ENCODE results near the gene SLC22A23.

The SLC22A23 gene

DNA sequence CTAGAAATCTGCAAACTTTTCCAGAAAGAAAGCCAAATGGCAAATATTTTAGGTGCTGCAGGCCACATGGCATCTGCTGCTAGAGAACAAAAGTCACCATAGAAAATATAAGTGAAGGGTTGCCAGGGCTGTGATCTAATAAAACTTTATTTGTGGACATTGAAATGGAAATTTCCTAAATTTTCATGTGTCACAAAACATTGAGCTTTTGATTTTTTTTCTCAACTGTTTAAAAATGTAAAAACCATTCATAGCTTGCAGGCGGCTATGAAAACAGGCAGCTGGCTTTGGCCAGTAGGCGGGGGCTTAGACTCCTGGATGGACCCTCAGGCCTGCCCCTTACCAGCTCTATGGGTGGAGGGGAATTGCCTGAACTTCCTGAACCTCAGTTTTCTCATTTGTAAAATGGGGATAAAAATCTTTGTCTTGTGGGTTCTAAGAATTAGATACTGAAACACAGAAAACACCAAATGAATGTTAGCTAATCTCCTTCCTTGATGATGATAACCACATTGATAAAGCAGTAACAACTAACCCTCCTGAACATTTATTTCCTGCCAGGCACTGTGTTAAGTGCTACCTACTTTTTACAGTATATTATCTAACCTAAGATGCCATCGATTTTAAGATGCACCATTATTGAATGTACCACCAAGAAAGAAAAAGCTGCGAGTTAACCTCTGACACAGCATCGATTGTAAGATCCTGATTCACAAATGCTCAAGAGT lies 85.5 kb downstream of the SLC22A23 start:
- Histone ChIP-seq H3K9me3 (ENCODE audit: control insufficient read depth, insufficient read depth, low read depth, low read length) (no peaks in the 10 kb centered on the region), H3K4me1 (ENCODE audit: control insufficient read depth, insufficient read depth, low read length) (0 out of 2 replicates have a peak, but pooled peaks cover 3% of the 10 kb centered on the region), H3K27ac (ENCODE audit: extremely low read depth, low read depth, low read length) (no peak overlapping the region), H3K36me3 (ENCODE audit: control insufficient read depth in 2 of 2, insufficient read depth in 1 of 2, low read length in 2 of 2) (no peaks in the 10 kb centered on the region), H3K4me3 (ENCODE audit: low read depth, low read length) (no peak overlapping the region)
- POLR2A ChIA-PET, result interaction anchor here (0.8 kb wide), 1 partner anchor 61 kb away, joined by 3 read pairs; no protein-coding TSS in a partner anchor
- no peak for TF ChIP-seq ZNF701 (tag by site-specific recombination; IDR thresholded peaks at IDR 0.05)
- no peak for TF ChIP-seq ZNF133 (tag by site-specific recombination; IDR thresholded peaks at IDR 0.05)
- TF ChIP-seq ZNF350 (tag by site-specific recombination; IDR thresholded peaks at IDR 0.05), result no peak
- TF ChIP-seq ZNF175 (tag by site-specific recombination; IDR thresholded peaks at IDR 0.05), result no peak
- no peak for TF ChIP-seq ZNF394 (tag by site-specific recombination; IDR thresholded peaks at IDR 0.05; ENCODE audit: borderline replicate concordance)
- TF ChIP-seq, protein P1, sequence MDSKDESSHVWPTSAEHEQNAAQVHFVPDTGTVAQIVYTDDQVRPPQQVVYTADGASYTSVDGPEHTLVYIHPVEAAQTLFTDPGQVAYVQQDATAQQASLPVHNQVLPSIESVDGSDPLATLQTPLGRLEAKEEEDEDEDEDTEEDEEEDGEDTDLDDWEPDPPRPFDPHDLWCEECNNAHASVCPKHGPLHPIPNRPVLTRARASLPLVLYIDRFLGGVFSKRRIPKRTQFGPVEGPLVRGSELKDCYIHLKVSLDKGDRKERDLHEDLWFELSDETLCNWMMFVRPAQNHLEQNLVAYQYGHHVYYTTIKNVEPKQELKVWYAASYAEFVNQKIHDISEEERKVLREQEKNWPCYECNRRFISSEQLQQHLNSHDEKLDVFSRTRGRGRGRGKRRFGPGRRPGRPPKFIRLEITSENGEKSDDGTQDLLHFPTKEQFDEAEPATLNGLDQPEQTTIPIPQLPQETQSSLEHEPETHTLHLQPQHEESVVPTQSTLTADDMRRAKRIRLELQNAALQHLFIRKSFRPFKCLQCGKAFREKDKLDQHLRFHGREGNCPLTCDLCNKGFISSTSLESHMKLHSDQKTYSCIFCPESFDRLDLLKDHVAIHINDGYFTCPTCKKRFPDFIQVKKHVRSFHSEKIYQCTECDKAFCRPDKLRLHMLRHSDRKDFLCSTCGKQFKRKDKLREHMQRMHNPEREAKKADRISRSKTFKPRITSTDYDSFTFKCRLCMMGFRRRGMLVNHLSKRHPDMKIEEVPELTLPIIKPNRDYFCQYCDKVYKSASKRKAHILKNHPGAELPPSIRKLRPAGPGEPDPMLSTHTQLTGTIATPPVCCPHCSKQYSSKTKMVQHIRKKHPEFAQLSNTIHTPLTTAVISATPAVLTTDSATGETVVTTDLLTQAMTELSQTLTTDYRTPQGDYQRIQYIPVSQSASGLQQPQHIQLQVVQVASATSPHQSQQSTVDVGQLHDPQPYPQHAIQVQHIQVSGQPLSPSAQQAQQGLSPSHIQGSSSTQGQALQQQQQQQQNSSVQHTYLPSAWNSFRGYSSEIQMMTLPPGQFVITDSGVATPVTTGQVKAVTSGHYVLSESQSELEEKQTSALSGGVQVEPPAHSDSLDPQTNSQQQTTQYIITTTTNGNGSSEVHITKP (tag by site-specific recombination; IDR thresholded peaks at IDR 0.05), result no peak
- TF ChIP-seq ZNF791 (tag by site-specific recombination; IDR thresholded peaks at IDR 0.05), result no peak
- CTCF ChIA-PET, result interaction anchor here (0.6 to 1.6 kb wide), 5 partner anchors 10 to 91 kb away, joined by 3 to 4 read pairs (median 4); no protein-coding TSS in a partner anchor

DNA sequence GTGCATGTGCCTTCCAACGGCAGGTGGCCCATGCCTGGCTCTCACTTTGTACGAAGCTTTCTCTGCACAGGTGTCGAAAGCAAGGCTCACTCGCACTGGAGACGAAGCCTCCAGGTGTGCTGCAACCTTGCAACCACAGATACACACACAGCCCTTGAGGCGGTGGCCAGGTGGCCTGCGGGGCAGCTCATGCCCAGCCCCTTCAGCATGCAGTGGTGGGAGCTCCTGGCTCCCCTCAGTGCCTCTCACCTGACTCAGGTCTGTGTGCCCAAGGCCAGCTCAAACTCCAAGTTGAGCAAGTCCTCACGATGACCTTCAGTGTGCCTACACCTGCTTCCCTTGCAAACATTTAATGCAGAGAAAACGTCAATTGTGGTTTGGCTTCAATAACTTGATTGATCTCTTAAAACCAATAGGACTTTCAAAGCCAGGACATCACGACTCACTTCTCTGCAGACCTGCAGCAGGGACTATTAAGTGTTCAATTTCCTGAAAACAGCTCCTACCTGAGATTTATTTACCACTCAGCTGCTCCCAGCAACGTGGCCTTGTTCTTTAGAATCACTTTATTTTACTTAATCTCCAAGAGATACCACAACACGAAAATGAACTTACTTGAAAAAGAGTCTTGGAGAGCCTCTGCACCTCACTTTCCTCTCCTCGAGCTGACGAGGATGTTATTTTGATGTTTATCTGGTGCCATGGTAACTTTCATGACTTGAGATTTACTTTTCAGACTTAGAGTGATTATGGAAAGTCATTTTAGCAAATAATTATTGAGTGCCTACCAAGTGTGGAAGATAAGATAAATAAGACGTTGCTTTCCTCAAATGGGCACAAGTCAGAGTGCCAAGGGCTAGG lies 86.3 kb downstream of the SLC22A23 start:
- Histone ChIP-seq H3K27ac (ENCODE audit: extremely low read depth, low read depth, low read length) (no peak overlapping the region), H3K36me3 (ENCODE audit: control insufficient read depth in 2 of 2, insufficient read depth in 1 of 2, low read length in 2 of 2) (no peaks in the 10 kb centered on the region), H3K9me3 (ENCODE audit: control insufficient read depth, insufficient read depth, low read depth, low read length) (no peaks in the 10 kb centered on the region), H3K4me1 (ENCODE audit: control insufficient read depth, insufficient read depth, low read length) (0 out of 2 replicates have a peak, but pooled peaks cover 3% of the 10 kb centered on the region), H3K4me3 (ENCODE audit: low read depth, low read length) (no peak overlapping the region)
- no peak for TF ChIP-seq ZNF791 (tag by site-specific recombination; IDR thresholded peaks at IDR 0.05)
- no peak for TF ChIP-seq ZNF843 (tag by site-specific recombination; IDR thresholded peaks at IDR 0.05)
- TF ChIP-seq ZSCAN16 (tag by site-specific recombination; IDR thresholded peaks at IDR 0.05), result no peak
- no peak for TF ChIP-seq ZNF473 (tag by site-specific recombination; IDR thresholded peaks at IDR 0.05)
- no peak for TF ChIP-seq ZNF248 (tag by site-specific recombination; IDR thresholded peaks at IDR 0.05)
- TF ChIP-seq ZNF677 (tag by site-specific recombination; IDR thresholded peaks at IDR 0.05), result no peak
- TF ChIP-seq SCRT2 (tag by site-specific recombination; IDR thresholded peaks at IDR 0.05), result no peak
- TF ChIP-seq, protein P2, sequence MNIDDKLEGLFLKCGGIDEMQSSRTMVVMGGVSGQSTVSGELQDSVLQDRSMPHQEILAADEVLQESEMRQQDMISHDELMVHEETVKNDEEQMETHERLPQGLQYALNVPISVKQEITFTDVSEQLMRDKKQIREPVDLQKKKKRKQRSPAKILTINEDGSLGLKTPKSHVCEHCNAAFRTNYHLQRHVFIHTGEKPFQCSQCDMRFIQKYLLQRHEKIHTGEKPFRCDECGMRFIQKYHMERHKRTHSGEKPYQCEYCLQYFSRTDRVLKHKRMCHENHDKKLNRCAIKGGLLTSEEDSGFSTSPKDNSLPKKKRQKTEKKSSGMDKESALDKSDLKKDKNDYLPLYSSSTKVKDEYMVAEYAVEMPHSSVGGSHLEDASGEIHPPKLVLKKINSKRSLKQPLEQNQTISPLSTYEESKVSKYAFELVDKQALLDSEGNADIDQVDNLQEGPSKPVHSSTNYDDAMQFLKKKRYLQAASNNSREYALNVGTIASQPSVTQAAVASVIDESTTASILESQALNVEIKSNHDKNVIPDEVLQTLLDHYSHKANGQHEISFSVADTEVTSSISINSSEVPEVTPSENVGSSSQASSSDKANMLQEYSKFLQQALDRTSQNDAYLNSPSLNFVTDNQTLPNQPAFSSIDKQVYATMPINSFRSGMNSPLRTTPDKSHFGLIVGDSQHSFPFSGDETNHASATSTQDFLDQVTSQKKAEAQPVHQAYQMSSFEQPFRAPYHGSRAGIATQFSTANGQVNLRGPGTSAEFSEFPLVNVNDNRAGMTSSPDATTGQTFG (tag by site-specific recombination; IDR thresholded peaks at IDR 0.05; ENCODE audit: borderline replicate concordance), result no peak
- TF ChIP-seq ZNF785 (tag by site-specific recombination; IDR thresholded peaks at IDR 0.05), result no peak
- no peak for TF ChIP-seq ZNF114 (tag by site-specific recombination; IDR thresholded peaks at IDR 0.05)
- no peak for TF ChIP-seq HOXD13 (CRISPR knock-in tag; IDR thresholded peaks at IDR 0.05; ENCODE audit: borderline replicate concordance)
- TF ChIP-seq, protein P3, sequence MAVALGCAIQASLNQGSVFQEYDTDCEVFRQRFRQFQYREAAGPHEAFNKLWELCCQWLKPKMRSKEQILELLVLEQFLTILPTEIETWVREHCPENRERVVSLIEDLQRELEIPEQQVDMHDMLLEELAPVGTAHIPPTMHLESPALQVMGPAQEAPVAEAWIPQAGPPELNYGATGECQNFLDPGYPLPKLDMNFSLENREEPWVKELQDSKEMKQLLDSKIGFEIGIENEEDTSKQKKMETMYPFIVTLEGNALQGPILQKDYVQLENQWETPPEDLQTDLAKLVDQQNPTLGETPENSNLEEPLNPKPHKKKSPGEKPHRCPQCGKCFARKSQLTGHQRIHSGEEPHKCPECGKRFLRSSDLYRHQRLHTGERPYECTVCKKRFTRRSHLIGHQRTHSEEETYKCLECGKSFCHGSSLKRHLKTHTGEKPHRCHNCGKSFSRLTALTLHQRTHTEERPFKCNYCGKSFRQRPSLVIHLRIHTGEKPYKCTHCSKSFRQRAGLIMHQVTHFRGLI (tag by site-specific recombination; IDR thresholded peaks at IDR 0.05), result no peak
- TF ChIP-seq, protein P4, sequence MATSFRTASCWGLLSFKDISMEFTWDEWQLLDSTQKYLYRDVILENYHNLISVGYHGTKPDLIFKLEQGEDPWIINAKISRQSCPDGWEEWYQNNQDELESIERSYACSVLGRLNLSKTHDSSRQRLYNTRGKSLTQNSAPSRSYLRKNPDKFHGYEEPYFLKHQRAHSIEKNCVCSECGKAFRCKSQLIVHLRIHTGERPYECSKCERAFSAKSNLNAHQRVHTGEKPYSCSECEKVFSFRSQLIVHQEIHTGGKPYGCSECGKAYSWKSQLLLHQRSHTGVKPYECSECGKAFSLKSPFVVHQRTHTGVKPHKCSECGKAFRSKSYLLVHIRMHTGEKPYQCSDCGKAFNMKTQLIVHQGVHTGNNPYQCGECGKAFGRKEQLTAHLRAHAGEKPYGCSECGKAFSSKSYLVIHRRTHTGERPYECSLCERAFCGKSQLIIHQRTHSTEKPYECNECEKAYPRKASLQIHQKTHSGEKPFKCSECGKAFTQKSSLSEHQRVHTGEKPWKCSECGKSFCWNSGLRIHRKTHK (tag by site-specific recombination; IDR thresholded peaks at IDR 0.05), result no peak
- TF ChIP-seq, protein P5, sequence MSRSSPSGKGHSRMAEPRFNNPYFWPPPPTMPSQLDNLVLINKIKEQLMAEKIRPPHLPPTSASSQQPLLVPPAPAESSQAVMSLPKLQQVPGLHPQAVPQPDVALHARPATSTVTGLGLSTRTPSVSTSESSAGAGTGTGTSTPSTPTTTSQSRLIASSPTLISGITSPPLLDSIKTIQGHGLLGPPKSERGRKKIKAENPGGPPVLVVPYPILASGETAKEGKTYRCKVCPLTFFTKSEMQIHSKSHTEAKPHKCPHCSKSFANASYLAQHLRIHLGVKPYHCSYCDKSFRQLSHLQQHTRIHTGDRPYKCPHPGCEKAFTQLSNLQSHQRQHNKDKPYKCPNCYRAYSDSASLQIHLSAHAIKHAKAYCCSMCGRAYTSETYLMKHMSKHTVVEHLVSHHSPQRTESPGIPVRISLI (tag by site-specific recombination; IDR thresholded peaks at IDR 0.05), result no peak
- POLR2A ChIA-PET, result no interaction called here
- CTCF ChIA-PET, result interaction anchor here (0.6 to 1.6 kb wide), 5 partner anchors 10 to 40 kb away, joined by 3 to 4 read pairs (median 4); no protein-coding TSS in a partner anchor
